ENCODE measurements around the gene POU6F2. TPM values are rescaled to one million over a fixed set of nuclear protein-coding genes. Genes with fewer than 3 reads are reported as not detected.
"Not testable (repeated sequence)": the region's sequence is repeated elsewhere in the genome, so short reads cannot be mapped to it uniquely, and the experiment has no call there.

Gene POU6F2
- total and polyA plus RNA-seq, 4 donors = 1.1 to 2.0 (median 1.6) TPM

GRCh38 chr7:38973760-38974159, 3.9 kb upstream of the POU6F2 start:
- WGBS (ENCODE audit: insufficient coverage) = 100% methylated on average over 3 of the region's 4 CpGs
- no peak for DNase-seq (ENCODE audit: low read depth in 4 of 6, low spot score in 6 of 6)
- H3K4me3 ChIP-seq (ENCODE audit: low read depth, low read length) = no peak overlapping the region
- H3K4me1 ChIP-seq (ENCODE audit: control insufficient read depth, insufficient read depth, low read length) = peaks cover 6% of the 10 kb centered on the region
- H3K27me3 ChIP-seq (ENCODE audit: control insufficient read depth, insufficient read depth, low read length) = peaks cover 26% of the 10 kb centered on the region
- H3K27ac ChIP-seq (ENCODE audit: low read depth, low read length) = no peak overlapping the region
- no peaks in the 10 kb centered on the region for H3K9me3 ChIP-seq (ENCODE audit: control insufficient read depth, insufficient read depth, low read length)
- H3K36me3 ChIP-seq (ENCODE audit: control insufficient read depth, insufficient read depth, low read length) = no peaks in the 10 kb centered on the region

- Histone ChIP-seq H3K27ac (ENCODE audit: low read depth, low read length) (no peak overlapping the region), H3K36me3 (ENCODE audit: control insufficient read depth, insufficient read depth, low read length) (no peaks in the 10 kb centered on the region), H3K4me3 (ENCODE audit: low read depth, low read length) (peak overlapping the region; percentile 45), H3K4me1 (ENCODE audit: control insufficient read depth, insufficient read depth, low read length) (peaks cover 6% of the 10 kb centered on the region), H3K27me3 (ENCODE audit: control insufficient read depth, insufficient read depth, low read length) (peaks cover 26% of the 10 kb centered on the region), H3K9me3 (ENCODE audit: control insufficient read depth, insufficient read depth, low read length) (no peaks in the 10 kb centered on the region)
- 1% methylated on average over 38 of the region's 38 CpGs for WGBS (ENCODE audit: insufficient coverage)
- DNase-seq (ENCODE audit: low read depth in 4 of 6, low spot score in 6 of 6) = peak in 2 of 6 donors; percentile 38 to 40
Measured at GRCh38 chr7:38975944-38976392, 1.7 kb upstream of the POU6F2 start.

- peaks cover 6% of the 10 kb centered on the region for H3K4me1 ChIP-seq (ENCODE audit: control insufficient read depth, insufficient read depth, low read length)
- no peak overlapping the region for H3K4me3 ChIP-seq (ENCODE audit: low read depth, low read length)
- H3K27me3 ChIP-seq (ENCODE audit: control insufficient read depth, insufficient read depth, low read length) = peaks cover 23% of the 10 kb centered on the region
- peak in 1 of 6 donors; percentile 32 for DNase-seq (ENCODE audit: low read depth in 4 of 6, low spot score in 6 of 6)
- H3K36me3 ChIP-seq (ENCODE audit: control insufficient read depth, insufficient read depth, low read length) = no peaks in the 10 kb centered on the region
- H3K9me3 ChIP-seq (ENCODE audit: control insufficient read depth, insufficient read depth, low read length) = no peaks in the 10 kb centered on the region
- 57% methylated on average over 2 of the region's 5 CpGs for WGBS (ENCODE audit: insufficient coverage)
- H3K27ac ChIP-seq (ENCODE audit: low read depth, low read length) = no peak overlapping the region
Measured at GRCh38 chr7:38978491-38978890, 782 bp downstream of the POU6F2 start.

- no peaks in the 10 kb centered on the region for H3K9me3 ChIP-seq (ENCODE audit: control insufficient read depth, insufficient read depth, low read length)
- DNase-seq (ENCODE audit: low read depth in 4 of 6, low spot score in 6 of 6) = no peak
- H3K4me3 ChIP-seq (ENCODE audit: low read depth, low read length) = no peak overlapping the region
- WGBS (ENCODE audit: insufficient coverage) = 58% methylated on average over 2 of the region's 4 CpGs
- H3K4me1 ChIP-seq (ENCODE audit: control insufficient read depth, insufficient read depth, low read length) = no peaks in the 10 kb centered on the region
- no peak overlapping the region for H3K27ac ChIP-seq (ENCODE audit: low read depth, low read length)
- no peaks in the 10 kb centered on the region for H3K36me3 ChIP-seq (ENCODE audit: control insufficient read depth, insufficient read depth, low read length)
- H3K27me3 ChIP-seq (ENCODE audit: control insufficient read depth, insufficient read depth, low read length) = no peaks in the 10 kb centered on the region
Measured at GRCh38 chr7:38992203-38992602, 14.5 kb downstream of the POU6F2 start.

- Histone ChIP-seq H3K27me3 (ENCODE audit: control insufficient read depth, insufficient read depth, low read length) (no peaks in the 10 kb centered on the region), H3K9me3 (ENCODE audit: control insufficient read depth, insufficient read depth, low read length) (no peaks in the 10 kb centered on the region), H3K4me1 (ENCODE audit: control insufficient read depth, insufficient read depth, low read length) (no peaks in the 10 kb centered on the region), H3K4me3 (ENCODE audit: low read depth, low read length) (no peak overlapping the region), H3K27ac (ENCODE audit: low read depth, low read length) (no peak overlapping the region), H3K36me3 (ENCODE audit: control insufficient read depth, insufficient read depth, low read length) (no peaks in the 10 kb centered on the region)
- DNase-seq (ENCODE audit: low read depth in 4 of 6, low spot score in 6 of 6) = no peak
- 100% methylated on average over 1 of the region's 1 CpG for WGBS (ENCODE audit: insufficient coverage)
Measured at GRCh38 chr7:39001595-39001994, 23.9 kb downstream of the POU6F2 start.

- no peak for DNase-seq (ENCODE audit: low read depth in 4 of 6, low spot score in 6 of 6)
- Histone ChIP-seq H3K27ac (ENCODE audit: low read depth, low read length) (no peak overlapping the region), H3K9me3 (ENCODE audit: control insufficient read depth, insufficient read depth, low read length) (no peaks in the 10 kb centered on the region), H3K4me1 (ENCODE audit: control insufficient read depth, insufficient read depth, low read length) (no peaks in the 10 kb centered on the region), H3K27me3 (ENCODE audit: control insufficient read depth, insufficient read depth, low read length) (no peaks in the 10 kb centered on the region), H3K36me3 (ENCODE audit: control insufficient read depth, insufficient read depth, low read length) (no peaks in the 10 kb centered on the region), H3K4me3 (ENCODE audit: low read depth, low read length) (no peak overlapping the region)
- no CpG with 5 or more reads among the region's 5 CpGs for WGBS (ENCODE audit: insufficient coverage)
Measured at GRCh38 chr7:39002755-39003154, 25.0 kb downstream of the POU6F2 start.

GRCh38 chr7:39005036-39005435, 27.3 kb downstream of the POU6F2 start:
- no peaks in the 10 kb centered on the region for H3K36me3 ChIP-seq (ENCODE audit: control insufficient read depth, insufficient read depth, low read length)
- 15% methylated on average over 5 of the region's 8 CpGs for WGBS (ENCODE audit: insufficient coverage)
- no peak overlapping the region for H3K27ac ChIP-seq (ENCODE audit: low read depth, low read length)
- DNase-seq (ENCODE audit: low read depth in 4 of 6, low spot score in 6 of 6) = peak in 3 of 6 donors; percentile 3 to 61 (median 29)
- H3K4me1 ChIP-seq (ENCODE audit: control insufficient read depth, insufficient read depth, low read length) = no peaks in the 10 kb centered on the region
- no peak overlapping the region for H3K4me3 ChIP-seq (ENCODE audit: low read depth, low read length)
- H3K9me3 ChIP-seq (ENCODE audit: control insufficient read depth, insufficient read depth, low read length) = no peaks in the 10 kb centered on the region
- H3K27me3 ChIP-seq (ENCODE audit: control insufficient read depth, insufficient read depth, low read length) = no peaks in the 10 kb centered on the region

GRCh38 chr7:39005461-39005860, 27.8 kb downstream of the POU6F2 start:
- DNase-seq (ENCODE audit: low read depth in 4 of 6, low spot score in 6 of 6) = no peak
- Histone ChIP-seq H3K27me3 (ENCODE audit: control insufficient read depth, insufficient read depth, low read length) (no peaks in the 10 kb centered on the region), H3K9me3 (ENCODE audit: control insufficient read depth, insufficient read depth, low read length) (no peaks in the 10 kb centered on the region), H3K36me3 (ENCODE audit: control insufficient read depth, insufficient read depth, low read length) (no peaks in the 10 kb centered on the region), H3K4me3 (ENCODE audit: low read depth, low read length) (no peak overlapping the region), H3K27ac (ENCODE audit: low read depth, low read length) (no peak overlapping the region), H3K4me1 (ENCODE audit: control insufficient read depth, insufficient read depth, low read length) (no peaks in the 10 kb centered on the region)
- 28% methylated on average over 6 of the region's 6 CpGs for WGBS (ENCODE audit: insufficient coverage)

- not testable (repeated sequence) for H3K4me3 ChIP-seq (ENCODE audit: low read depth, low read length); H3K27me3 ChIP-seq (ENCODE audit: control insufficient read depth, insufficient read depth, low read length); H3K9me3 ChIP-seq (ENCODE audit: control insufficient read depth, insufficient read depth, low read length); H3K27ac ChIP-seq (ENCODE audit: low read depth, low read length); DNase-seq (ENCODE audit: low read depth in 4 of 6, low spot score in 6 of 6); H3K4me1 ChIP-seq (ENCODE audit: control insufficient read depth, insufficient read depth, low read length); H3K36me3 ChIP-seq (ENCODE audit: control insufficient read depth, insufficient read depth, low read length)
- 96% methylated on average over 14 of the region's 34 CpGs for WGBS (ENCODE audit: insufficient coverage)
Measured at GRCh38 chr7:39013049-39013939, 35.6 kb downstream of the POU6F2 start.

- no peak overlapping the region for H3K4me3 ChIP-seq (ENCODE audit: low read depth, low read length)
- H3K9me3 ChIP-seq (ENCODE audit: control insufficient read depth, insufficient read depth, low read length) = no peaks in the 10 kb centered on the region
- no peaks in the 10 kb centered on the region for H3K36me3 ChIP-seq (ENCODE audit: control insufficient read depth, insufficient read depth, low read length)
- H3K27ac ChIP-seq (ENCODE audit: low read depth, low read length) = no peak overlapping the region
- no peaks in the 10 kb centered on the region for H3K27me3 ChIP-seq (ENCODE audit: control insufficient read depth, insufficient read depth, low read length)
- no peak for DNase-seq (ENCODE audit: low read depth in 4 of 6, low spot score in 6 of 6)
- WGBS (ENCODE audit: insufficient coverage) = 90% methylated on average over 7 of the region's 9 CpGs
- no peaks in the 10 kb centered on the region for H3K4me1 ChIP-seq (ENCODE audit: control insufficient read depth, insufficient read depth, low read length)
Measured at GRCh38 chr7:39016609-39017008, 38.9 kb downstream of the POU6F2 start.

Measured in spinal cord (tissue), 10 donors.